Adrenal gland (tissue), 5 donors: ENCODE results near the gene PNPLA3.

Experiments used
- CTCF ChIP-seq, 6 experiments: fragments of 450-650 bp in 4 of 6; fragments of 200-600 bp in 2 of 6; sonication (generic) in 1 of 6; IDR thresholded peaks; 1 replicate in 5 of 6; 2 replicates in 1 of 6; pipeline versions ENCODE4 v1.5.1 to v1.8.0; 2016 to 2021; ENCODE audit warnings: antibody characterized with exemption in 6 of 6, mild to moderate bottlenecking in 2 of 6, moderate library complexity in 1 of 6
- POLR2A ChIP-seq, 2 donors: fragments of 450-650 bp; IDR thresholded peaks; one replicate each; pipeline ENCODE4 v1.6.1; 2017; ENCODE audit warnings: antibody characterized with exemption in 2 of 2, mild to moderate bottlenecking in 2 of 2, moderate library complexity in 1 of 2
- donor health status: DM: no; HTN: no; CAD: no.

GRCh38 chr22:43925433-43926348 is 2.1 kb downstream of the PNPLA3 start:
- TF ChIP-seq POLR2A (IDR thresholded peaks at IDR 0.05) (no peak), CTCF (IDR thresholded peaks at IDR 0.05) (no peak)
